ENCODE data around the gene CACNA1B.

The CACNA1B gene

DNA sequence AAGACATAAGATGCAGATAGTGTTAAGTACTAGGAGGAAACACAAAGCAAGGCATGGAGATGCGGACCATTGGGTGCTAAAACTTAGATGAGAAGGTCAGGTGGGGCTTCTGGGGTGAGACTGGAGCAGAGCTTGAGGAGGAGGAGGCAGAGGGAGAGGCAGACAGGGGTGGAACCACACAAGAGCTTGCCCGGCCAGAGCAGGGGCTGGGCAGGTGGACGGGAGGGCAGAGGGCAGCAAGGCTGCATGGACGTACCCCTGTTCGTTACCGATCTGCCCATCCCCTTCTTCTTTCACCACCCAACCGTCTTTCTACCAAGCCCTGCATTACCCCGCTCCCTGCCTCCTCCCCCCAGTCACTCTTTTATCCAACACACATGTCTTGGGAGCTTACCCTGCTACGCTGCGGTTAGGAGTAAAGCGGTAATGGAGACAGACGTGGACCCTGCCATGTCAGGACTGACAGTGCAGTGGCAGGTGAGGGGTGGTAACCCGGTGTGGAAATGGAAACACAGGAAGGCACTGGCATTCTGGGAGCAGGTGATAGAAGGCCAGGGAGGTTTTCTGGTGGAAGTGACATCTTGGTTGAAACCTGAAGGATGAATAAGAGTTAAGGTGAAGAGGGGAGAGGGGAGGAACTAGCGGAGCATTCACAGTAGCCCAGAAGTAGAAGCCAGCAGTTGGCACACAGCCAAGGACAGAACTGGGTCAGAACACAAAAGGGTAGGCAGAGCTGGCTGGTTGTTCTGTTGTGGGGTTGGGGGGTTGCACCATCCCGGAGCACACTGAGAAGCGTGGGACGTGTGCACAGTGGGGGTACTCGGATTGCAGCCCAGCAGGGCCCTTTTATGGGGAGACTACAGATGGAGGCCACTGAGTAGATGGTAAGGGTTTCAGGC lies 167.2 kb downstream of the CACNA1B start:
- H3K36me3 ChIP-seq (ENCODE audit: control insufficient read depth, insufficient read depth, low read length), result no peaks in the 10 kb centered on the region

GRCh38 chr9:138045541-138046490 lies 168.2 kb downstream of the CACNA1B start:
- H3K4me1 ChIP-seq (ENCODE audit: control insufficient read depth, insufficient read depth, low read length, poor library complexity, severe bottlenecking), result no peaks in the 10 kb centered on the region
- H3K36me3 ChIP-seq (ENCODE audit: control insufficient read depth, insufficient read depth, low read length), result no peaks in the 10 kb centered on the region
- no peak overlapping the region for H3K4me3 ChIP-seq (ENCODE audit: insufficient read depth, low read depth, low read length, poor library complexity, severe bottlenecking)
- H3K27ac ChIP-seq (ENCODE audit: insufficient read depth, low read length, poor library complexity, severe bottlenecking), result no peak overlapping the region
- H3K9me3 ChIP-seq (ENCODE audit: control insufficient read depth, low read length), result no peaks in the 10 kb centered on the region
- H3K27me3 ChIP-seq (replicated peaks; ENCODE audit: control insufficient read depth, insufficient read depth, low read length, poor library complexity, severe bottlenecking), result no peaks in the 10 kb centered on the region
- DNase-seq, result no peak

More for the DNA sequence above, 167.2 kb downstream of the CACNA1B start:
- H3K27ac ChIP-seq (ENCODE audit: insufficient read depth, low read length, poor library complexity, severe bottlenecking), result no peak overlapping the region
- H3K4me3 ChIP-seq (ENCODE audit: insufficient read depth, low read depth, low read length, poor library complexity, severe bottlenecking), result no peak overlapping the region
- no peaks in the 10 kb centered on the region for H3K27me3 ChIP-seq (replicated peaks; ENCODE audit: control insufficient read depth, insufficient read depth, low read length, poor library complexity, severe bottlenecking)
- no peak for DNase-seq
- H3K4me1 ChIP-seq (ENCODE audit: control insufficient read depth, insufficient read depth, low read length, poor library complexity, severe bottlenecking), result no peaks in the 10 kb centered on the region
- H3K9me3 ChIP-seq (ENCODE audit: control insufficient read depth, low read length), result no peaks in the 10 kb centered on the region

- Histone ChIP-seq H3K27ac (ENCODE audit: insufficient read depth, low read length, poor library complexity, severe bottlenecking) (no peak overlapping the region), H3K36me3 (ENCODE audit: control insufficient read depth, insufficient read depth, low read length) (no peaks in the 10 kb centered on the region), H3K4me1 (ENCODE audit: control insufficient read depth, insufficient read depth, low read length, poor library complexity, severe bottlenecking) (no peaks in the 10 kb centered on the region), H3K27me3 (replicated peaks; ENCODE audit: control insufficient read depth, insufficient read depth, low read length, poor library complexity, severe bottlenecking) (no peaks in the 10 kb centered on the region), H3K9me3 (ENCODE audit: control insufficient read depth, low read length) (no peaks in the 10 kb centered on the region), H3K4me3 (ENCODE audit: insufficient read depth, low read depth, low read length, poor library complexity, severe bottlenecking) (no peak overlapping the region)
- no peak for DNase-seq
These were observed 169.2 kb downstream of the CACNA1B start for GRCh38 chr9:138046641-138047301.

GRCh38 chr9:138047469-138048040 lies 170.0 kb downstream of the CACNA1B start:
- Histone ChIP-seq H3K4me3 (ENCODE audit: insufficient read depth, low read depth, low read length, poor library complexity, severe bottlenecking) (no peak overlapping the region), H3K36me3 (ENCODE audit: control insufficient read depth, insufficient read depth, low read length) (no peaks in the 10 kb centered on the region), H3K27me3 (replicated peaks; ENCODE audit: control insufficient read depth, insufficient read depth, low read length, poor library complexity, severe bottlenecking) (no peaks in the 10 kb centered on the region), H3K9me3 (ENCODE audit: control insufficient read depth, low read length) (no peaks in the 10 kb centered on the region), H3K27ac (ENCODE audit: insufficient read depth, low read length, poor library complexity, severe bottlenecking) (no peak overlapping the region), H3K4me1 (ENCODE audit: control insufficient read depth, insufficient read depth, low read length, poor library complexity, severe bottlenecking) (no peaks in the 10 kb centered on the region)
- no peak for DNase-seq

DNA sequence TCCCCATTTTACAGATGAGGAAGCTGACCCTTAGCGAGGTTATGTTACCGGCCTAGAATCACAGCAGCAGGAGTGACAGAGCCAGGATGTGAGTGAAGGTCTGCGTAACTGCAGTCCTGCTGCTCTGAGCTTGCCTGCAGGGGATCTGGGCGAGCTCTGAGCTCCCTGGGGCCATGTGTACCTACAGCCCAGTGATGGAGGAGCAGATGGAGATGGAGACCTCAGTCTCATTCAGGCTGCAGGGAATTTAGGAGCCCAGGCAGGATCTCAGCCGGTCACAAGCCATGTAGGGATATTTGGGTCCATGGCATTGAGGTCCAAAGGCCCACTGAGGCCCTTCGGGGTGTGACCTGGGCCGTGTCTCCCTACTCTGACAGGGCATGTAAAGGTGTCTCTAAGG lies 170.6 kb downstream of the CACNA1B start:
- no peak overlapping the region for H3K27ac ChIP-seq (ENCODE audit: insufficient read depth, low read length, poor library complexity, severe bottlenecking)
- H3K9me3 ChIP-seq (ENCODE audit: control insufficient read depth, low read length), result no peaks in the 10 kb centered on the region
- no peak for DNase-seq
- H3K27me3 ChIP-seq (replicated peaks; ENCODE audit: control insufficient read depth, insufficient read depth, low read length, poor library complexity, severe bottlenecking), result no peaks in the 10 kb centered on the region
- H3K4me1 ChIP-seq (ENCODE audit: control insufficient read depth, insufficient read depth, low read length, poor library complexity, severe bottlenecking), result no peaks in the 10 kb centered on the region
- H3K4me3 ChIP-seq (ENCODE audit: insufficient read depth, low read depth, low read length, poor library complexity, severe bottlenecking), result no peak overlapping the region
- H3K36me3 ChIP-seq (ENCODE audit: control insufficient read depth, insufficient read depth, low read length), result no peaks in the 10 kb centered on the region

GRCh38 chr9:138049085-138049778 lies 171.7 kb downstream of the CACNA1B start:
- H3K9me3 ChIP-seq (ENCODE audit: control insufficient read depth, low read length), result no peaks in the 10 kb centered on the region
- no peak for DNase-seq
- H3K27me3 ChIP-seq (replicated peaks; ENCODE audit: control insufficient read depth, insufficient read depth, low read length, poor library complexity, severe bottlenecking), result no peaks in the 10 kb centered on the region
- no peaks in the 10 kb centered on the region for H3K36me3 ChIP-seq (ENCODE audit: control insufficient read depth, insufficient read depth, low read length)
- no peak overlapping the region for H3K4me3 ChIP-seq (ENCODE audit: insufficient read depth, low read depth, low read length, poor library complexity, severe bottlenecking)
- no peaks in the 10 kb centered on the region for H3K4me1 ChIP-seq (ENCODE audit: control insufficient read depth, insufficient read depth, low read length, poor library complexity, severe bottlenecking)
- H3K27ac ChIP-seq (ENCODE audit: insufficient read depth, low read length, poor library complexity, severe bottlenecking), result no peak overlapping the region

DNA sequence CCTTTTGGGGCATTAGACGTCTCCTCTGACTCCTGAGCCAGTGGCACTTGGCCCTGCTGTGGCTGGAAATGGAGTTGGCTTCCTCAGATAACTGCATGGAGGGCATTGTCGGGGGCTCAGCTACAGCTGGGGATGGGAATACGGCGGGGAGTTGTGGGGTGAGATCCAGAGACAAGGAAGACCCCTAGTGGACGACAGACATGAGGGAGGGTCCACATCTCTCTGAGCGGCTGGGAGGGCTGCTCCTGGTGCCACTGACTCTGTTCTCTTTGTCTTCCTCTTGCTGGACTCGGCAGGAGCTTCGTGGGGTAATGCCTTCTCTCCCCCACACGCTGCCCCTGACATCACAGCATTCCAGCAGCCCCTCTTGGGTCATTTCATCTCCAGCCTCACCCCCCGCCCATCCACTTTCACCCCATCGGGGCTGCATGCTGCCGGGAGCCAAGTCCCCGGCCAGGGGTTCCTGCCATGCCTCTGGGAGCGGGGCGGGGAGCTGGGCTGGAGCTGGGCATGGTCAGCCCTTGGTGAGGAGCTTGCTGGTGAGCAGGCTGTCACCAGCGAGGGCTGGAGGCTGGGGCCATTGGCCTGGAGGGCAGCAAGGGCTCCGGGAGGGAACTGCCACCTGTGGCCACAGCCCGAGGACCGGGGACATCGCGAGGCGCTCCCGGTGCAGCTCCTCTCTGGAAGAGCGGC lies 172.3 kb downstream of the CACNA1B start:
- no peak for DNase-seq

GRCh38 chr9:138050472-138051330 lies 173.1 kb downstream of the CACNA1B start:
- no peaks in the 10 kb centered on the region for H3K9me3 ChIP-seq (ENCODE audit: control insufficient read depth, low read length)
- no peak for DNase-seq
- no peak overlapping the region for H3K4me3 ChIP-seq (ENCODE audit: insufficient read depth, low read depth, low read length, poor library complexity, severe bottlenecking)
- no peak overlapping the region for H3K27ac ChIP-seq (ENCODE audit: insufficient read depth, low read length, poor library complexity, severe bottlenecking)
- no peaks in the 10 kb centered on the region for H3K4me1 ChIP-seq (ENCODE audit: control insufficient read depth, insufficient read depth, low read length, poor library complexity, severe bottlenecking)
- H3K27me3 ChIP-seq (replicated peaks; ENCODE audit: control insufficient read depth, insufficient read depth, low read length, poor library complexity, severe bottlenecking), result no peaks in the 10 kb centered on the region
- no peaks in the 10 kb centered on the region for H3K36me3 ChIP-seq (ENCODE audit: control insufficient read depth, insufficient read depth, low read length)

More for the DNA sequence above, 172.3 kb downstream of the CACNA1B start:
- H3K27me3 ChIP-seq (replicated peaks; ENCODE audit: control insufficient read depth, insufficient read depth, low read length, poor library complexity, severe bottlenecking), result no peaks in the 10 kb centered on the region
- no peak overlapping the region for H3K4me3 ChIP-seq (ENCODE audit: insufficient read depth, low read depth, low read length, poor library complexity, severe bottlenecking)
- no peaks in the 10 kb centered on the region for H3K4me1 ChIP-seq (ENCODE audit: control insufficient read depth, insufficient read depth, low read length, poor library complexity, severe bottlenecking)
- no peaks in the 10 kb centered on the region for H3K9me3 ChIP-seq (ENCODE audit: control insufficient read depth, low read length)
- H3K36me3 ChIP-seq (ENCODE audit: control insufficient read depth, insufficient read depth, low read length), result no peaks in the 10 kb centered on the region
- H3K27ac ChIP-seq (ENCODE audit: insufficient read depth, low read length, poor library complexity, severe bottlenecking), result no peak overlapping the region
